Fibroblast of peridontal ligament (primary cell): Measurements from ENCODE around the gene ALG8.
"Not testable (repeated sequence)": the region's sequence is repeated elsewhere in the genome, so short reads cannot be mapped to it uniquely, and the experiment has no call there.

Experiments
- DNase-seq: peaks from one replicate; pipeline ENCODE4 v3.0.0-alpha.2; 2010; ENCODE audit errors: extremely low read depth

ALG8 gene

GRCh38 chr11:78071717-78072116, 67.7 kb downstream of the ALG8 start:
- DNase-seq, result no peak

GRCh38 chr11:78070621-78071020, 68.8 kb downstream of the ALG8 start:
- DNase-seq, result no peak

- no peak for DNase-seq
Measured at GRCh38 chr11:78069465-78069864, 70.0 kb downstream of the ALG8 start.

- no peak for DNase-seq
Measured at GRCh38 chr11:78067704-78068103, 71.7 kb downstream of the ALG8 start.

GRCh38 chr11:78066471-78066870, 73.0 kb downstream of the ALG8 start:
- no peak for DNase-seq

GRCh38 chr11:78065203-78065602, 74.2 kb downstream of the ALG8 start:
- DNase-seq, result no peak

GRCh38 chr11:78063440-78064181, 75.8 kb downstream of the ALG8 start, which contains the start of gene THRSP:
TSS of gene THRSP (plus strand) at chr11:78063861. CDS start at chr11:78063882, 21 bp downstream.
- no peak for DNase-seq

- DNase-seq, result no peak
Measured at GRCh38 chr11:78062671-78063070, 76.8 kb downstream of the ALG8 start.

- DNase-seq, result no peak
Measured at GRCh38 chr11:78061921-78062311, 77.5 kb downstream of the ALG8 start.

- no peak for DNase-seq
Measured at GRCh38 chr11:78061088-78061920, 78.1 kb downstream of the ALG8 start.

- DNase-seq, result no peak
Measured at GRCh38 chr11:78060533-78060932, 78.9 kb downstream of the ALG8 start.

GRCh38 chr11:78059749-78060328, 79.6 kb downstream of the ALG8 start:
- DNase-seq, result not testable (repeated sequence)

- DNase-seq, result no peak
Measured at GRCh38 chr11:78057462-78058055, 81.9 kb downstream of the ALG8 start.

GRCh38 chr11:78056093-78056492, 83.3 kb downstream of the ALG8 start:
- no peak for DNase-seq

- no peak for DNase-seq
Measured at GRCh38 chr11:78054971-78055370, 84.5 kb downstream of the ALG8 start.

GRCh38 chr11:78050964-78051831, 88.2 kb downstream of the ALG8 start:
- DNase-seq, result peak; percentile 50
